Inflammatory macrophage treated with lipopolysaccharide for 4 hours (primary cell): Measurements from ENCODE around the gene HOXB3.

Source experiments
- DNase-seq: peaks from one replicate; pipeline ENCODE4 v3.0.0-alpha.2; 2020

Gene HOXB3

GRCh38 chr17:48589831-48590606 lies at the start of gene HOXB3:
HOXB3 (minus strand) TSS chr17:48590241; CDS start chr17:48552474, 37,767 bp downstream.
- no peak for DNase-seq

- DNase-seq = no peak
Measured at GRCh38 chr17:48639136-48639535, 49.1 kb upstream of the HOXB3 start.

DNA sequence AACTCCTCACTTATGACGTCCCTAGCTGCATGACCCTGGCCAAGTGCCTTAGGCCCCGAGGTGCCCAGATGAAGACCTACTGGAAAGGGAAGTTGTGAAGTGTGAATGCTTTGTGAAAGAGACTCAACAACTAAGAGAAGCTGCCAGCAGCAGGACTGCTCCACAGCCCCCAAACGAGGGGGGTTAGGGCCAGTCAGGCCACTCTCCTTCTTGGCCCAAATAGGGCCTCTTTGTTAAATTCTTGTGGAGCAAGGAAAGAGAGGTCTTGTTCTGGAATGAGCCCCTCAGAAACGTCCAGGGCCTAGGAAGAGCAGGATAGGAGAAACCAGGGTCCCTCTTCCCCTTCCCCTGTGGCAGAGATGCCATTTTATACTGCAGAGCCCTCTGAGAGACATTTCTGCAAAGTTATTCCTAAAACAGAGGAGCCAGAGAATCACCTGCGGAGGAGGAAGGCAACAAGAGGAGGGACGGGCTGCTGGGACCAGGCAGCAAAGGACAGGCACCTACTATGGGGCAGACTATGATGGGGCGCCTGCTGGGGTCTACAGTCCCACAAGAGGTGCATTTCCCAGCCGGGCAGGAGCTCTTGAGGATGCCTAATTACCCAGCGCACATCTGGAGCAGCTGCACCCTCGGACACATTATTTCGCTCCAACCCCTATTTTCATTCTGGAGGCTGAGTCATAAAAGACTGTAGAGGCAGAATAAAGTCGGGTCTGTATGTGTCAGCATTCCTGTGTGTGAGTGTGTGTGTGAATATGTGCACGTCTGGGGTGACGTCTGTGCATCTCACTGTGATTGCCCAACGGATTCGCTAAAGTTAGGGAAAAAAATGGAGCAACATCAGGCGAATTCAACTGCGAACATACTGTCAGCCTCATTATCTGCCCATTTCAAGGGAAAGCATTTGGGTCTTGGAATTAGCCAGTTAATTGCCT lies 47.6 kb upstream of the HOXB3 start:
- DNase-seq = no peak

DNA sequence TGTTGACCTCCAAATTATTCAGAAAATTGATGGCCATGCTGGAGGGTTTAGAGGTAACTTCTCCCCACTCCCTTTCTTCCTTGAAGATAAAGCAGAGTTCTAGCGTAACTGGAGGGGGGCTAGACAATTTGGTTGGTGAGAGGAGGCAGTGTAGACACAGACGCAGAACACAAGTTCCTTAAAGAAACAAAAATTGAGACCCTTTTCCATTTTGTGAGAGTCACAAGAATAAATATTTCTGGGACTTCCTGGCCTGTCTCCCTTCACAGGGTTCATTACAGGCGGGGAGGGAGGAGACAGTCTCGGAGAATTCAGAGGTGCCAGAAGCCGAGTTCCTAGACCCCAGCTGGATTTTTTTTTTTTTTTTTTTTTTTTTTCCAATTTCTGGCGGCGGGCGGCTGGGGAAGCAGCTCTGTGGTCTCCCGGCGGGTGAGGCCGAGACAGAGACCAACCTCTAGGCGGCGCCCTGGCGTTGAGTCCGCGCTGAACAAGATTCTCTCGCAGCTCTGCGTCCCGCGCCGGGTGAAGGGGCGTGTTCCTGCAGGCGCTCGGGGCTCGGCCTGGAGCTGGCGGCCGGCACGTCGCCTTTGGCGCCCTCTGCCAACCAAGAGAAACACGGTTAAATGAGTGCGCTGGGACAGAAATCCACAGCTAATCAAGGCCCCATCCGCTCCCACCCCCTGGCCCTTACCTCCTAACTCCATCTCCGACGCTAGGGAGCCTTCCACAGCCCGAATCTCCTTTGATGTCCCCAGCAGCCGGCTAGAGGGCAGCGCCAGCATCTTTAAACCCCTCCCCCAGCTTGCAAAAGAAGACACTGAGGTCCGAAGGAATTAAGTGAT lies 46.4 kb upstream of the HOXB3 start:
- DNase-seq = peak; percentile 45

- no peak for DNase-seq
Measured at GRCh38 chr17:48634493-48635208, 44.6 kb upstream of the HOXB3 start.

DNA sequence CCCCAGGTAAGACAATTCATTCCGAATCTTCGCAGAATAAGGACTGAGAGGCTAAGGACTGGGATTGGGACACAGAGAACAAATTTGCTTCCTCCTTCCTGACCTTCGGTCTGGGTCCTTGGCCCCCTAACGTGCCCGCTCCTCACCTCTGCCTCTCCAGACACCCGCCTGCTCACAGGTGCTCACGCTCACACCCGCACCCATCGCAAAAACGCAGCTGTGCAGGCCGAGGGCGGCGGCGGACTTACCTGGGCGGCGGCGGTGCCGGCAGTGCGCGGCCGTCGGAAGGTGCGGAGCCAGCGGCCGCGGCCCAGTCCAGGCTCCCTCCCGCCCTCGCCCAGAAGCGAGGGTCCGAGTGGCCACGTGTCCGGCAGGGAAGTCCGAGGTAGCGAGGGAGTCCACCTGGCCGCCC lies 43.2 kb upstream of the HOXB3 start:
- DNase-seq = no peak

DNA sequence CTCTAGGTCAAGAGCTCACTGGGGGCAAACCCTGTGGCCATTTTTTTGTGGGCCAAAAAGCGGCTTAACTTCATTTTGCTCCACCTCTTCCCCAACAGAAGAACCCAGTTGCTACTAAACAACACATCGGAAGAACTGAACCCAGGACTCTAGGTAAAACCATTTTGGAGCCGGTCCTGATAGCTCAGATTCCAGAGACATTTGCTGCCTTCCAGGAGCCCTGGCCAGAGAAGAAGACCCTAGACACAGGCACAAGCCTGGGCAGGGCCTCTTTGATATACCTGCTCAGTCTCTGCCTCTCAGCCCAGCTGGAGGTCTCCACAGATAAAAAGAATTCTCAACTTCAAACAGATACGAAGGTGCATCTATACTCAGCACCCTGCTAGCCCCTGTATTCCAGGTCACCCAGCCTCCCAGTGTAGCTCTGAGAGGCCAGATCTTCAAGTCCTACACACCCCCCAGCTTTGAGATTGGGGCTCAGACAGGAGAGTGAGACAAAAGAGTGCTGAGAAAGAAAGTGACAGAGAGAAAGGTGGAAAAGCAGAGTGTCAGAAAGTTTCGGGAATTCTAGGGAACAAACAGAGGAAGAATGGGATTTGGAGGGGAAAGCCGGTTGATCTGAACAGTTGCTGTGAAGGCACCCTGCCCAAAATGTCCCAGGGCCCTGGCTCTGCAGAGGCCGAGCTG lies 42.7 kb upstream of the HOXB3 start:
- DNase-seq = no peak

DNA sequence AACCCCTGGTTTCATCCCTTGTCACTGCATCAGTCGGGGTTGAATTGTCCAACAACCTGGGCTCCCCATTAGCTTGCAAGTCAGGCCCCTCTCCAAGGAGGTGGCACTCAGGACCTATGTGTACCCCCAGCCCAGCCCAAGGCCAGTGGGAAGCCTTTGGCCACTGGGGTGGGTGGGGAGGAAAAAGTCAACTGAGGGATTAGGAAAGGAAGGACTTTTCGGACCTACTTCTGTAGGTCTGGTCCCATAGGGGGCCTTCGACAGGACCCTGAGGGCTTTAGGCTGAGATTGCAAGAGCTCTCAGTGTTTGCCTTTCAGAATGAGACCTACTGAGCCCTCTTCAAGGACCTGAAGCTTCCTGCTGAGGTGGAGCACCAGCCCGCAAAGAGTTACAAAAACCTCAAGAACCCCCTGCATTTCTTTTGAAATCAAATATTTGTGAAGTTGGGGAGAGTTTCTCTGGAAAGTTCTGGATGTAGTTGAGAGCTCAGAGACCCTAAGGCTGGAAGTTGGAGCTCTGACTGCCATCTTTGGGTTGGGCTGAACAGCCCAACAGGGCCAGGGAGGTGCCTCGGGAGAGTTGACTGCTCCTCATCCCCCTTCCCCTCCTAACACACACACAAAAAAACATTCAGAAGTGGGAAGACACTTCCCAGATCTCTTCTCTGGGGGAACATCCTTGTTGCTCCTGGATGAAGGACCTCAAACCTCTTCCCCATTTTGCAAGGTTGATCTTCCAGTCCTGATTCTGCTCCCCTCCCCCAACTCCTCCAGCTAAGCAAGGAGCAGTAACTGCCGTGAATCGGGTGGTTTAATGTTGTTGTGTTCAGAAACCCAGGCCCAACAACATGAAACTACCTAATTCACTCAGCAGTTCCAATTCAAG lies 41.9 kb upstream of the HOXB3 start:
- DNase-seq = no peak

DNA sequence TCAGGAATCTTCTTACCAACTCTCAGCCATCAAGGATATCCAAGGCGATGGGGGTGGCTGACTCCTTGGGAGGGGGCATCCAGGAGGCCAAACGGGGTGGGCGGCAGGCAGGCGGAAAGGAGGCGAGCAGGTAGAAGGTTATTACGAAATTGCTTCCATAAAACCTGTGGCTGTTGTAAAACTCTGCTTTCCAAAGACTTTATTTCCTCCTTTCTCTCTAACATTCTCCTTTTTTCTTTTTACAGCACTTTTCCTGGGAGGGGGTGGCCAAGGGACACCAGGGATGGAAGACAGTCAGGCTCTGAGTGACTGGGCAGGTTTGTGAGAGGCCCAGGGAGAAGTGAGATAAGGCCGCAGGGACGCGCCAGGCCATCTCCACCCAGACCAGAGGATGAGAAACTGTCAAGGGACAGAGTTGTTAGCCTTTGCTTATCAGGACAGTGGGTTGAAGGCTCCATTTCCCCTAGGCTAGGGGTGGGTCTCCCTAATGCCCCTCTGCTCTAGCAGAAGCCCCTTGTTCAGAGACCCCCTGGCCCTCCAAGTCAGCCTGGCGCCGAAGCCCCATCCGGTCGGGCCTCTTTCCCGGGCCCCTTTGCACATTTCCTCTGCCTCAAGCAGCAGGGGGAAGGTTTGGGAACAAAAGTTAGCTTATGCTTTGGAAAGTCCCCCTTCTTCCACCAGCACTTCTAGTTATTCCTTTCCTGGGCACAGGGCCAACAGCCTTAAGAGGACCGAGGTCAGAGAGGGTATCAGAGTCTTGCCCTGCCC lies 41.1 kb upstream of the HOXB3 start:
- DNase-seq = no peak

DNA sequence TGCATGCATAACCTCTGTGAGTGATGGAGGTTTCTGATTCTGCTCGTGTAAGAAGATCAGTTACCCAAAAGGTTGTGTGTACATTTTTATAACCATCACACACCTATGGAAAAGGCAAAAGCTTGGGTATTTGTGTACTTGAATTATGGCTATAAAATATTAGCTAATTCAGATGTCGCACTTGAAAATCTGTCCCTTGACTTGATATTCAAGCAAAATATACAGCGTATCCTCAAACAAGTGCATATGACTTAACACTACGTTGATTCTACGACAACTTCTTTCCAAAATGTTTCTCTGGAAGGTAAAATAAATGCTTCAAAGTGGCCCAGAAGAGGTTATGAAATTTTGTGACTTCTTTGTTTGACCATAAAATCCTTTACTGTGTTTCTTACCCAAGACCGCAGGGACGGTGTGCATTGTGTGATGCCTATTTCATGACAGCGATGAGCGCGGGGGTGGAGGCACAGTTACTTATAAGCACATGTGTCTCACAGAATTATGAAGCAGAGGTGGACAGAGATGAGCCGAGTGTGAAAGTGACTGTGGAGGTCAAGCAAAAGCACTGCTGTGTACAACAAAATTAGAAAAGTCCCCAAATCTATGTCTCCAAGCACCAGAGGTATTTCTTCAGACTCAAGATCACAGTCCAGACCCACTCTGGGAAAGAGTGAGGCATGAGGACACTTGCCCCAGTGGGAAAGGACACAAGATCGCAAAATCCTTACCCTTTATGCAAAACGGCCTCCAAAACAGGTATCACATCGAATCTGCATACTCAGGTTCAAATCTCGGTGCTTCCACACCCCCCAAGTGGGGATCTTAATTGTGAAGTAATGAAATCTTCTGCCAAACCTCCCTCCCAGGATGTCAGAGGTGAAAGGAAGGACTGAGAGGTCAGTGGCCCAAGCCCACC lies 40.2 kb upstream of the HOXB3 start:
- no peak for DNase-seq

GRCh38 chr17:48629411-48629759 lies 39.3 kb upstream of the HOXB3 start:
- no peak for DNase-seq

DNA sequence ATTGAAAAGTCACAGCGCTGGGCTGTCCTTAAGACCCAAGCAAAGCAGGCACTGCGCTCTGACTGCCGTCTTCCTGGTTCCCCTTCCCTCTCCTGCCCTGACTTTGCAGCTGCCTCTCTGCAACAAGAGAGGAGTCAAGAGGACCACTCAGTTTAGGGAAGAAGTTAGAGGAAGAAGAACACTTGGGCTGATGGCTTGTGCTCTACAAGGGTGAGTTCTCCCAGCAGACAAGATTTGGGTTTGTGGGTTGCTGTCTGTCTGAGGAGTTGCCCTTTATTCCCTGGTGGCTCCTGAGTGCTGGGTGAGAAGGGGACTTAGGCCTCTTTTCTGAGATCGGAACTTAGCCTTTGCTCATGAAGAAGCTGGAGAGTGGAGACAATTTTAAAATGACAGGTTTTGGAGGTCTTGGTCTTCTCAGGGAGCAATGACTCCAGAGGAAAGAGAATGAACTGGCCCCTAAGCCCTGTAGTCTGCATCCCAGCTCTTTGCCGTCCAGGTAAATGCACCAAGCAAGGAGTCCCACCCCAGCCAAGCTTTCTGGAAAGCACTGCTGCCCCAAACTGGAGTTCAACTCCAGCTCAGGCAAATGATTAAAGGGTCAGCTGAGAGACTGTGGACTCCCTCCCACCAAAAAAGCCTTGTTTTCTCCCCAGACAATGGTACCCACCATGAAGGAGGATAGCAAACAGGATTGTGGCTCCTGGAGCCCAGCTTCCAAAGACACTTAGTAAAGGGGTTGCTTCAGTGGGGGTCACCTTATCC lies 38.8 kb upstream of the HOXB3 start:
- no peak for DNase-seq

- no peak for DNase-seq
Measured at GRCh38 chr17:48627623-48628521, 37.8 kb upstream of the HOXB3 start.

DNA sequence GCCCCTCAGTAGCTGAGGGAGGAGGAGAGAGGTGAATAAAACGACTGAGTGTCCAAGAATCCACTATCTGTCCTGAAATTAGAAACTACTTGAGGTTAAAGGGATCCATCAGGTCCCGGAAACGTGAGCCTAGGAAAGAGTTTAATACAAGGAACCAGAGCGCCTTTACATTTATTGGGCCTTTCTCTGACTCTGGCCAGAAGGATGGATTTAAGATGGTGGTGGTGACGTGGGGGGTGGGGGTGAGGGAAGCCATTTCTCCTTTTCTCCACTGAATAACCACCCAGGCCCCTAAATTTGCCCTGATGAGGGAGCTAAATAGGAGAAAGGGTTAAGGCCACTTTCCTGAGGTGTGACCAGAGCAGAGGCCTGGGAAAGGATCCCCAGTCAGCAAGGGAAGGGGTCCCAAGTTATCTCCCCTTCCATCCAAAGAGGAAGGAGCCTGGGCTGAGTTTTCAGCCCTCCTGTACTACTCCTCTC lies 37.1 kb upstream of the HOXB3 start:
- no peak for DNase-seq

- no peak for DNase-seq
Measured at GRCh38 chr17:48626245-48627117, 36.4 kb upstream of the HOXB3 start, which contains the start of gene HOXB9. HOXB9 (minus strand) TSS chr17:48626358; CDS start chr17:48626269, 89 bp downstream.
